ENCODE data around the gene PYGM.
"Not testable (repeated sequence)": the region's sequence is repeated elsewhere in the genome, so short reads cannot be mapped to it uniquely, and the experiment has no call there.

Gene PYGM

GRCh38 chr11:64714666-64715065 lies 45.1 kb downstream of the PYGM start:
- no peak for DNase-seq

- no peak for DNase-seq
Observed at GRCh38 chr11:64713781-64714363, 45.9 kb downstream of the PYGM start.

- DNase-seq = no peak
Observed at GRCh38 chr11:64713016-64713707, 46.6 kb downstream of the PYGM start.

DNA sequence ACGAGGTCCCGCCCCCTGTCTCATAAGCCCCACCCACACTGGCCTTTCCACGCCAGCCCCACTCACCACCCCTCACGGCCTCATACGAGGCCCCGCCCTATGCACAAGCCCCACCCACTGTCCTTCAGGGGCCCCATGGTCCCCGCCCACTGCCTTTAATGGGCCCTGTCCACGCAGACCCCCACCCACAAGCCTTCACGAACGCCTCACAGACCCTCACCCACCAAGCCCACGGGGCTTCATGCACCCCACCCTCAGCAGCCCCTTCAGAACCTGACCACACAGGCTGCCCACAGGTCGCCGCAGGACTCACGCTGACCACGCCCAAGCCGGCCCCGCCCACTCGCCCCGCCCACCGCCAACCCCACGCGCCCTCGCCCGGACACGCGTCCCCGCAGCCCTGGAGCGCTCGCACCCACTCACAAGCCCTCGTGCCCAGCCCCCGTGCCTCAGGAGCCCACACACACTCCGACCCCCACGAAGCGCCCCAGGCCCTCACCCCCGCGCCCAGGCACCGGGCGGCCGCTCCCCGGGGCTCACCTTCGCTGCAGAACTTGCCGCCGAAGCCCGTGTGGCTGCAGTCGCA lies 47.3 kb downstream of the PYGM start:
- DNase-seq = no peak

DNA sequence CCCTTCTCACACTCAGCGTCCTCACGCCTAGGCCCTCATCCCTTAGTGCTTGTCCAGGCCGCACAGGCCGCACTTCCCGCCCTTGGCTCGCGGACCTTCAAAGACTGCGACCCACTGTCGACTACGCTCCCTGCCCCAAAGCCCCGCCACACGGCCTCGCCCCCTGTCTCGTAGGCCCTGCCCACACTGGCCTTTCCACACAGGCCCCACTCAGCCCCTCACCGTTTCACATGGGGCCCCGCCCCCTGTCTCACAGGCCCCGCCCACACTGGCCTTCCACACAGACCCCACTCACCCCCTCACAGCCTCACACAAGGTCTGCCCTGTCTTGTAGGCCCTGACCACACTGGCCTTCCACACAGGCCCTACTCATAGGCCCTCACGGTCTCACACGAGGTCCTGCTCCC lies 47.8 kb downstream of the PYGM start:
- DNase-seq = no peak

- no peak for DNase-seq
Observed at GRCh38 chr11:64711138-64711955, 48.4 kb downstream of the PYGM start.

- no peak for DNase-seq
Observed at GRCh38 chr11:64710418-64711137, 49.2 kb downstream of the PYGM start.

DNA sequence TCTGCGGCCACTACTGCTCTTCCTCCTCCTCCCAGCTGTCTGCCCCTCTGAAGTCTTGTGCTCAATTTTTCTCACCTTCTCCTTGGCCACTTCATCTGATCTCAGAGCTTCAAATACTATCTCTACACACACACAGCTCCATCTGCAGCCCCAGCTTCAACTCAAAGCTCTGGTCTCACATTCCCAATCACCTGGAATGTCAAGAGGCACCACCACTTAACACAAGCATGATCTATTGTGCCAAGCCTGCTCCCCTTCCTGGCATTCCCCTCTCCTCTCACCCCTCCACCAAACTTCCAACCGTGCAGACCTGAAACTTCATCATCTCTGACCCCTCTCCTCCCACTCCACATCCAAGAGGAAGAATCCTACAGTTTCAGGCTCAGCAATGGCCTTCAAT lies 54.3 kb downstream of the PYGM start:
- DNase-seq = no peak

DNA sequence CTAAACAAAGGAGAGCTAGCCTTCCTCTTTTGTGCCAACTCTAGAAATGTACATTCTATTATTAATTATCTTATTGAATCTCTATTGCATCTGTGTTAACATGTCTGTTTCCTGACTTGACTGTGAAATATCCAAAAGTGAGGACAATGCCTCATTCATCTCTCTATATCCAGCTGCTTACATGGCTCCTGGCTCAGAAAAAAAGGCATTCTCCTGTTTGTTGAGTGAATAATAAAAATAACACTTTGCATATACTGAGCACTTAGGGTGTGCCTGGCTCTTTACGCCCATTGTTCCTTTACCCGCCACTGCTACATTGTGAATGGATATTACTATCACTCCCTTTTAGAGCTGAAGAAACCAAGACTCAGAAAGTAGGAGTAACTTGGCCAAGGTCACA lies 56.7 kb downstream of the PYGM start:
- DNase-seq = no peak

DNA sequence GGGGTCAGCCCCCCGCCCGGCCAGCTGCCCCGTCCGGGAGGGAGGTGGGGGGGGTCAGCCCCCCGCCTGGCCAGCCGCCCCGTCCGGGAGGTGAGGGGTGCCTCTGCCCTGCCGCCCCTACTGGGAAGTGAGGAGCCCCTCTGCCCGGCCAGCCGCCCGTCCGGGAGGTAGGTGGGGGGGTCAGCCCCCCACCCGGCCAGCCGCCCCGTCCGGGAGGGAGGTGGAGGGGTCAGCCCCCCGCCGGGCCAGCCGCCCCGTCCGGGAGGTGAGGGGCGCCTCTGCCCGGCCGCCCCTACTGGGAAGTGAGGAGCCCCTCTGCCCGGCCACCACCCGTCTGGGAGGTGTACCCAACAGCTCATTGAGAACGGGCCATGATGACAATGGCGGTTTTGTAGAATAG lies 57.8 kb downstream of the PYGM start:
- DNase-seq = not testable (repeated sequence)

- no peak for DNase-seq
Observed at GRCh38 chr11:64698427-64698826, 61.3 kb downstream of the PYGM start.

DNA sequence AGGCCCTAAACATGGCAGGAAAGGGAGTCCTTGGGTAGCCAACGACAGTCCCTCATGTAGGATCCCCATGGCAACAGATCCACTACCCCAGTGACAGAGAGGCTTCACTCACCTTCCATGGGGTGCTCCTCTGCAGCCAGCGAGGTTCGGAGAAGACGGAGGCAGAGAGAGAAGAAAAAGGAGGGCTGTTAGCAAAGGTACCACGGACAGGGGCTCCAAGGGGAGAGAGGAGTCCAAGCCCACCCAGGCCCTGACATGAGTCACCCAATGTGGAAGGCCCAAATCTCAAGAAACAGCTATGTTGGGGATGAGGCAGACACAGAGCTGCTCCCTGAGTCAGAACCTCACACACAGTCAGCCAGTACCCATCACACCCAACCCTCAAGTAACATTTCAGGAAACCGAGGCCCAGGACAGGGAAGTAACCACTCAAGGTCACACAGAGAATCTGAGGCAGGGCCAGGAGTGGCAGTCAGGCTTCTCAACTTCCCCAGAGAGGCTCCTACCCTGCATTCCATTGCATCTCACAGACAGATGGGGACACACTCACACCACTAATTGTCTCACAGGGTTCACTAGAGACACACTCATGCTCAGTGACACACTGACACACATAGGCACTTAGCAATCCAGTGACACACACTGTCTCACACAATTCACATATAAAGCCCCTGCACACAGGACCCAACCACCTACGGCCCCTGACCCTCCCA lies 62.0 kb downstream of the PYGM start:
- DNase-seq = no peak

Measured in stimulated activated CD4-positive, alpha-beta T cell treated with anti-CD3 and anti-CD28 coated beads, Interleukin-12 subunit alpha, Interleukin-12 subunit beta, amount 100 ng/mL, for 4 hours (primary cell).